ENCODE data around the gene WBP2.

- TF ChIP-seq USF2 (CRISPR knock-in tag; IDR thresholded peaks at IDR 0.05) (no peak), EZH2 (IDR thresholded peaks at IDR 0.05; ENCODE audit: borderline replicate concordance, low read depth, low read length) (no peak), HMGXB4 (CRISPR knock-in tag; IDR thresholded peaks at IDR 0.05) (no peak), PBX2 (CRISPR knock-in tag; IDR thresholded peaks at IDR 0.05; ENCODE audit: low read depth) (no peak), PBX2 (tag; conservative IDR thresholded peaks at IDR 0.05; ENCODE audit: low read depth) (no peak), FOXA3 (CRISPR knock-in tag; conservative IDR thresholded peaks at IDR 0.05 in 1 of 2, IDR thresholded peaks at IDR 0.05 in 1 of 2) (no peak), ZZZ3 (IDR thresholded peaks at IDR 0.05) (no peak)
Observed at GRCh38 chr17:75878174-75878998, 23.3 kb upstream of the WBP2 start, which contains the start of gene TRIM47.

Measured in K562 (cell line).